Right atrium auricular region (tissue), 2 donors: ENCODE measurements around the gene TSHB. TPM values are rescaled to one million over a fixed set of nuclear protein-coding genes. Genes with fewer than 3 reads are reported as not detected.

Experiments used
- DNase-seq: peaks from one replicate; pipeline ENCODE4 v3.0.0-alpha.2; 2019; ENCODE audit warnings: low spot score
- H3K27ac ChIP-seq, 2 donors: fragments of 200-600 bp; sonication (generic); 1 replicate in 1 of 2; 2 replicates in 1 of 2; pipeline ENCODE4 v1.5.1; 2016 to 2019
- H3K27me3 ChIP-seq, 2 donors: fragments of 200-600 bp; sonication (generic); one replicate each; pipeline versions ENCODE4 v1.5.1 to v1.6.0; 2017 to 2019
- H3K36me3 ChIP-seq: fragments of 200-600 bp; sonication (generic); one replicate; pipeline ENCODE4 v1.5.1; 2016
- H3K4me1 ChIP-seq, 2 donors: fragments of 200-600 bp; sonication (generic); one replicate each; pipeline versions ENCODE4 v1.5.1 to v1.6.0; 2017 to 2019
- H3K4me3 ChIP-seq, 2 donors: fragments of 200-600 bp; sonication (generic); 1 replicate in 1 of 2; 2 replicates in 1 of 2; pipeline ENCODE4 v1.5.1; 2017 to 2019; ENCODE audit warnings: mild to moderate bottlenecking in 1 of 2, moderate library complexity in 1 of 2
- H3K9me3 ChIP-seq, 2 donors: fragments of 200-600 bp; sonication (generic); one replicate each; pipeline ENCODE4 v1.5.1; 2019
- total RNA-seq, 2 donors: library from RNA; depleted of rRNA; stranded (reverse); fragments of >200 nt; gene quantifications; one replicate each; pipeline ENCODE4 v1.1.0, GENCODE V29; 2016
- TF ChIP-seq, protein P1 (sequence below), 2 donors: fragments of 200-600 bp; sonication (generic); IDR thresholded peaks; one replicate each; pipeline ENCODE4 v1.5.1; 2019; ENCODE audit warnings: antibody characterized with exemption in 2 of 2

Gene TSHB
- total RNA-seq, 2 donors from 2014 or later: not detected

DNA sequence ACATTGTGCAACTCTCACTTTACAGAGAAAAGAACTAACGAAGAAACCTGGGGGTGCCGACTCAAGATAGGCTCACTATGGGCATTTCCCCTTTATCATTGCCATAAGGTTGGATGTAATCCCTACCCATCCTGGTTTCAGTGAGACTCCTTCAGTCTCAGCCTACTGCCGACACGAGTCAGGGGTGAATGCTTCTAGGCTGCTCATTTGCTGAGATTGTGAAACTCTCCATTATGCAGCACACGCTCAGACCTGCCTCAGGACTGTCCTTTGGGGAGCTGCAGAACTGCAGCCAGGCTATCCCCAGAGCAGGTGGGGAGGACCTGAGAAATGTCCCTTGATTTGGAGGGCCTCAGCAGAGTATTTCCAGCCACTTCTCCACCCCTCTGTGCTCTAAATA is 22.2 kb downstream of the TSHB start:
- Histone ChIP-seq H3K27me3 (no peaks in the 10 kb centered on the region), H3K4me3 (no peak overlapping the region), H3K36me3 (no peaks in the 10 kb centered on the region), H3K4me1 (peaks cover 0 to 4% of the 10 kb centered on the region in 2 donors), H3K27ac (no peak overlapping the region), H3K9me3 (no peaks in the 10 kb centered on the region)
- TF ChIP-seq, protein P1, sequence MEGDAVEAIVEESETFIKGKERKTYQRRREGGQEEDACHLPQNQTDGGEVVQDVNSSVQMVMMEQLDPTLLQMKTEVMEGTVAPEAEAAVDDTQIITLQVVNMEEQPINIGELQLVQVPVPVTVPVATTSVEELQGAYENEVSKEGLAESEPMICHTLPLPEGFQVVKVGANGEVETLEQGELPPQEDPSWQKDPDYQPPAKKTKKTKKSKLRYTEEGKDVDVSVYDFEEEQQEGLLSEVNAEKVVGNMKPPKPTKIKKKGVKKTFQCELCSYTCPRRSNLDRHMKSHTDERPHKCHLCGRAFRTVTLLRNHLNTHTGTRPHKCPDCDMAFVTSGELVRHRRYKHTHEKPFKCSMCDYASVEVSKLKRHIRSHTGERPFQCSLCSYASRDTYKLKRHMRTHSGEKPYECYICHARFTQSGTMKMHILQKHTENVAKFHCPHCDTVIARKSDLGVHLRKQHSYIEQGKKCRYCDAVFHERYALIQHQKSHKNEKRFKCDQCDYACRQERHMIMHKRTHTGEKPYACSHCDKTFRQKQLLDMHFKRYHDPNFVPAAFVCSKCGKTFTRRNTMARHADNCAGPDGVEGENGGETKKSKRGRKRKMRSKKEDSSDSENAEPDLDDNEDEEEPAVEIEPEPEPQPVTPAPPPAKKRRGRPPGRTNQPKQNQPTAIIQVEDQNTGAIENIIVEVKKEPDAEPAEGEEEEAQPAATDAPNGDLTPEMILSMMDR (IDR thresholded peaks at IDR 0.05): no peak
- no peak for DNase-seq

DNA sequence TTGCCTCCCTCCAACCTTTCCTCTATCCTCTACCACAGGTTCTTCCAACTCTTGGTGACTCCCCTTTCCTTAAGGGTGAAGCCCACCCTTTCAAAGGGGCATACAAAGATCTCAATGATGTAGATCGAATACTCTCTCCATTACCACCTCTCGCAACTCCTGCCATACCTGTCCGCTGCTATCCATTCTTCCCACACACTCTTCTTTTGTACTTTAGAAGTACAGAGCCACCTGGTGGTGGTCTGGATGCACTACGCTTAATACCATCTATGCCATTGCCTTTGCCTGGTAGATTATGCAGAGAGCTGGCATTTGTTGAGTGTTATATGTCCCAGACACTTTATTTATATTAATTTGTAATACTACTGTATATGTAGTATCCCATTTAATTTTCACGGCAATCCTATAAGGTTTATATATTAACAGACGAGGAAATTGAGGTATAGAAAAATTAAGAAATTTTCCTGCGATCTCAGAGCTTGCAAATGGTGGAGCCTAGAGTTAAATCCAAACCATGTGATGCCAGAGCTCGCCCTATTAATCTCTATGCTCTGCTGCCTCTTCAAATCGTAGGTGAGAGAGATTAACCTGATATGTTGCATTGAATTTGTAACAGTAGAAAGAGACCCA is 22.9 kb downstream of the TSHB start:
- no peak for DNase-seq
- Histone ChIP-seq H3K4me3 (no peak overlapping the region), H3K4me1 (peaks cover 0 to 4% of the 10 kb centered on the region in 2 donors), H3K36me3 (peaks cover 2% of the 10 kb centered on the region), H3K9me3 (no peaks in the 10 kb centered on the region), H3K27ac (no peak overlapping the region), H3K27me3 (no peaks in the 10 kb centered on the region)
- TF ChIP-seq, protein P1 (IDR thresholded peaks at IDR 0.05): peak; percentile 72 to 81

DNA sequence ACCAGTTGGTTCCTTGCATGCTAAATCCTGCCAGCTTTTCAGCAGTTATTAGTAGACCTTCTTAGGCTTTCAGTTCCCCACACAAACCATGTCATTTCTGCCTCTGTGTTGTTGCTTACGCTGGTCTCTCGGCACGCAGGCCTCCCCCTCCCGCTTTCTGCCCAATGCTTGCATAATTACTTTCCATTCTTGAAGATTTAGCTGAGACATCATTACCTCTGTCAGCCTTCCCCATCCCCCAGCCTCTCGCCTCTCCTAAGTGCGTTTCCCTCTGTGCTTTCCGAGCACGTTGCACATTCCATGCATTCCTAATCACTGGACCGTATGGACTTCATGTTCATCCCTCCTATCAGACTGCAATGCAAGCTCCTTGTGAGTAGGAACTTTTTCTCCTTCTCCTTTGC is 26.8 kb downstream of the TSHB start:
- peaks cover 0 to 4% of the 10 kb centered on the region in 2 donors for H3K4me1 ChIP-seq
- peaks cover 14% of the 10 kb centered on the region for H3K36me3 ChIP-seq
- H3K9me3 ChIP-seq: no peaks in the 10 kb centered on the region
- H3K27me3 ChIP-seq: no peaks in the 10 kb centered on the region
- H3K4me3 ChIP-seq: no peak overlapping the region
- H3K27ac ChIP-seq: no peak overlapping the region
- DNase-seq: no peak
- TF ChIP-seq, protein P1 (IDR thresholded peaks at IDR 0.05): no peak

DNA sequence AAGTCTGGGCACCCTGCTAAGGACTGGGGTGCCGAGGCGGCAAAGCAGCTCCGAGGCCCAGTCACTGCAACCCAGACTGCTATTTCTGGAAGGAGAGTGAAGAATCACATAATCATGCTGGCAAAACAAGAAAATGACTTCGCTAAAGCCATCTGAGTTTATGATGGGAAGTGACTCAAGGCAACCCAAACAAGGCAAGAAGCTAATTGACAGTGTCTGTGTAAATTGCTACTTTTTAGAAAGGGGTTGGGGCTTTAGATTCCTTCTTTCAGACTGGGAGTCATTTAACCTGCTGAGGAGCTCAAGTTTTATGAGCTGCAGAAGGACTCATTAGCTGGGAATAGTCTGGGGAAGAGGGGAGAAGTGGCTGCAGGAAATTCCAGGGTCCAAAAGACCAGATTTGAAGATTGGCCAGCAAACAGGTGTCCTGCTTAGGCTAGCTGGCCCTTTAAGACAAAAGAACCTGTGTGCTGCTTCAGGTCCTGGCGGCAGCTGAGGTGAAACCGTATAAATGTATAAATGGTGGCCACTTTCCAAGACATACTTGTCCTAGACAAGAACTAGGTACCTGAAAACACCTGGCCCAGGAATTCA is 28.1 kb downstream of the TSHB start:
- no peak overlapping the region for H3K27ac ChIP-seq
- TF ChIP-seq, protein P1 (IDR thresholded peaks at IDR 0.05): no peak
- H3K9me3 ChIP-seq: no peaks in the 10 kb centered on the region
- no peak overlapping the region for H3K4me3 ChIP-seq
- no peak for DNase-seq
- H3K4me1 ChIP-seq: peaks cover 0 to 14% of the 10 kb centered on the region in 2 donors
- H3K27me3 ChIP-seq: no peaks in the 10 kb centered on the region
- peaks cover 14% of the 10 kb centered on the region for H3K36me3 ChIP-seq

DNA sequence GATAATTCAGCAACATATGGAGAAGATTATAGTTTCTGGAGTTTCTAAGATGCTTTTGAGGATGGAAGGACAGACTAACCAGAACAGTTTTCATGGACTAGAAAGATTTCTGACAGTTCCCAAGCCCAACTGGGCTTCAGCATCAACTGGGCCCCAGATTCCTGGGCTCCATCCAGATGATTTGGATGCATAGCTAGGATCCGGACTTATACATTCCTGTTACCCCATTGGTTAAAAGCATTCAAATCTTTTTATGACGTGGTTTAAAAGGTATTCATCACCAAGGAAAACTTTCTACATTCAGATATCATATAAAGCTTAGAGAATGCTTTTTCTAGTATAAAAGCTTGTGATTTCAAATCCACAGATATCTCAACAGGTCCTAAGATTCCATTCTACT is 29.7 kb downstream of the TSHB start:
- Histone ChIP-seq H3K4me1 (peaks cover 0 to 17% of the 10 kb centered on the region in 2 donors), H3K36me3 (peaks cover 14% of the 10 kb centered on the region), H3K4me3 (no peak overlapping the region), H3K27me3 (no peaks in the 10 kb centered on the region), H3K27ac (no peak overlapping the region), H3K9me3 (no peaks in the 10 kb centered on the region)
- DNase-seq: no peak
- TF ChIP-seq, protein P1 (IDR thresholded peaks at IDR 0.05): no peak
